ENCODE measurements around the gene APOC4.
"Not testable (repeated sequence)": the region's sequence is repeated elsewhere in the genome, so short reads cannot be mapped to it uniquely, and the experiment has no call there.

APOC4 gene

DNA sequence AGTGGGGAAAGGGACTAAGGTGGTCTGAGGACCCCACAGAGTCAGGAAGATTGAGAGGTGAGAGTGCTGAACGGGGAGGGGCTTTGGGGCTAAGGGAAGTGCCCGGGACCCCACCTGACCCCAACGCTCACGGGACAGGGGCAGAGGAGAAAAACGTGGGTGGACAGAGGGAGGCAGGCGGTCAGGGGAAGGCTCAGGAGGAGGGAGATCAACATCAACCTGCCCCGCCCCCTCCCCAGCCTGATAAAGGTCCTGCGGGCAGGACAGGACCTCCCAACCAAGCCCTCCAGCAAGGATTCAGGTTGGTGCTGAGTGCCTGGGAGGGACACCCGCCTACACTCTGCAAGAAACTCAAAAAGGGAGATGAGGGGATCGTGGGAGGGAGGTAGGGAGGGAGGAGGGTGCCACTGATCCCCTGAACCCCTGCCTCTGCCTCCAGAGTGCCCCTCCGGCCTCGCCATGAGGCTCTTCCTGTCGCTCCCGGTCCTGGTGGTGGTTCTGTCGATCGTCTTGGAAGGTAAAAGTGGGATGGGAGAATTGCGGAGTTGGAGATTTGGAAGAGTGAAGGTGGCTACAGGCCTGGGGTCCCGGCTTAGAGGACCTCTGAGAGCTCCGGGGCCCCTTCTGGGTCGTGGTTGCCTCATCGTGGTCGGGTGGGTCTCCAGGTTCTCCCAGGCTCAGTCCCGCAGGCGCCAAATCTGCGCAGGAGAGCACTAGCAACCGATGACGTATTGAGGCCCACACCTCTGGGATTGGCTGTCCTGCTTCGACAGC lies 27.4 kb upstream of the APOC4 start, which contains the start of gene APOC1:
TSS of gene APOC1 (plus strand) at position 176 of the 774 bp plus-strand sequence. CDS start at position 460, 284 bp downstream.
- H3K27me3 ChIP-seq (ENCODE audit: insufficient read depth, low read depth); H4K20me1 ChIP-seq (ENCODE audit: insufficient read depth); H3K79me2 ChIP-seq (ENCODE audit: insufficient read depth, low read depth); H3K36me3 ChIP-seq (ENCODE audit: insufficient read depth); H3K4me3 ChIP-seq (IDR thresholded peaks at IDR 0.05; ENCODE audit: insufficient read depth, low read depth, low read length): not testable (repeated sequence)
- Histone ChIP-seq H2AFZ (ENCODE audit: low read depth) (peak within 1 kb of the TSS; percentile 64), H3K9ac (peak within 1 kb of the TSS; percentile 67; the same call in 1 of the 2 replicates), H3K27ac (peak within 1 kb of the TSS; percentile 46), H3K4me1 (ENCODE audit: low read depth, poor library complexity, severe bottlenecking) (peaks cover 17% of the 10 kb centered on the region), H3K4me2 (peak within 1 kb of the TSS; percentile 92)

GRCh38 chr19:44924243-44924725 lies 17.8 kb upstream of the APOC4 start:
- Histone ChIP-seq H3K36me3 (ENCODE audit: insufficient read depth) (no peaks in the 10 kb centered on the region), H3K4me1 (ENCODE audit: low read depth, poor library complexity, severe bottlenecking) (no peaks in the 10 kb centered on the region), H3K4me3 (IDR thresholded peaks at IDR 0.05; ENCODE audit: insufficient read depth, low read depth, low read length) (no peak overlapping the region), H3K79me2 (ENCODE audit: insufficient read depth, low read depth) (no peaks in the 10 kb centered on the region), H4K20me1 (ENCODE audit: insufficient read depth) (no peaks in the 10 kb centered on the region), H3K4me2 (no peak overlapping the region), H2AFZ (ENCODE audit: low read depth) (no peak overlapping the region), H3K27me3 (ENCODE audit: insufficient read depth, low read depth) (peaks cover 6% of the 10 kb centered on the region; the same call in 1 of the 2 replicates), H3K27ac (no peak overlapping the region), H3K9ac (no peak overlapping the region)
- TF ChIP-seq, protein P1, sequence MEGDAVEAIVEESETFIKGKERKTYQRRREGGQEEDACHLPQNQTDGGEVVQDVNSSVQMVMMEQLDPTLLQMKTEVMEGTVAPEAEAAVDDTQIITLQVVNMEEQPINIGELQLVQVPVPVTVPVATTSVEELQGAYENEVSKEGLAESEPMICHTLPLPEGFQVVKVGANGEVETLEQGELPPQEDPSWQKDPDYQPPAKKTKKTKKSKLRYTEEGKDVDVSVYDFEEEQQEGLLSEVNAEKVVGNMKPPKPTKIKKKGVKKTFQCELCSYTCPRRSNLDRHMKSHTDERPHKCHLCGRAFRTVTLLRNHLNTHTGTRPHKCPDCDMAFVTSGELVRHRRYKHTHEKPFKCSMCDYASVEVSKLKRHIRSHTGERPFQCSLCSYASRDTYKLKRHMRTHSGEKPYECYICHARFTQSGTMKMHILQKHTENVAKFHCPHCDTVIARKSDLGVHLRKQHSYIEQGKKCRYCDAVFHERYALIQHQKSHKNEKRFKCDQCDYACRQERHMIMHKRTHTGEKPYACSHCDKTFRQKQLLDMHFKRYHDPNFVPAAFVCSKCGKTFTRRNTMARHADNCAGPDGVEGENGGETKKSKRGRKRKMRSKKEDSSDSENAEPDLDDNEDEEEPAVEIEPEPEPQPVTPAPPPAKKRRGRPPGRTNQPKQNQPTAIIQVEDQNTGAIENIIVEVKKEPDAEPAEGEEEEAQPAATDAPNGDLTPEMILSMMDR (conservative IDR thresholded peaks at IDR 0.05; ENCODE audit: low read depth, low read length), result no peak

DNA sequence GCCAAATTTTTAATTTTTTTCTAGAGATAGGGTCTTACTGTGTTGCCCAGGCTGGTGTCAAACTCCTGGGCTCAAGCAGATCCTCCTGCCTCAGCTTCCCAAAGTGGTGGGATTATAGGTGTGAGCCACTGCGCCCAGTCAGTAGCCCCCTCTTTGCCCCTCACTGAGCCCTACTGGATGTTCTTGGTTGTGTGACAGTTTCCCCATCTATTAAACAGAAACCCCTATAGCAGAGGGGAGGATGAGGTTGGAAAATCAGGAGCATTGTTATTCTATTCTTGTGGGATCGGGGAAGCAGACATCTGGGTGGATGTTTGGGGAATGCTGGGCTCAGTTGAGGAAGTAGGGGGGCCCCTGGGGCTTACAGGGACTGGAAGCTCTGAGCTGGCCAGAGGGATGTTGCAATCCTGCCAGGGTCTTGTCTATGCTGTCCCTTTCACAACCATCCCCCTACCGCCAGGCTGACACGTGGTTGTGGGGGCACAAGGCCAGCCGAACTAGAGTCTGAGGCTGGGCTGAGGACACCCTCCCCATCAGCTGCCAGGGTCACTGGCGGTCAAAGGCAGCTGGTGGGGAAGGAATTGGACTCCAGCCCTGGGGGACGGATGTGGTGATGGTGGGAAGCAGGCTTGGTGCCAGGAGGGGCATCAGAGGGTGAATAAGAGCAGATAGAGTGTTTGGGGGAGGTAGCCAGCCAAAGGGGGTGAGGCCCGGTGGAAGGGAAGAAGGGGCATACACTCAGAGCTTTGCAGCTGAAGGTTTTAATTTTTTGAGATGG lies 16.7 kb upstream of the APOC4 start:
- Histone ChIP-seq H3K4me2 (no peak overlapping the region), H3K4me3 (IDR thresholded peaks at IDR 0.05; ENCODE audit: insufficient read depth, low read depth, low read length) (no peak overlapping the region)
- TF ChIP-seq, protein P1 (conservative IDR thresholded peaks at IDR 0.05; ENCODE audit: low read depth, low read length), result no peak

DNA sequence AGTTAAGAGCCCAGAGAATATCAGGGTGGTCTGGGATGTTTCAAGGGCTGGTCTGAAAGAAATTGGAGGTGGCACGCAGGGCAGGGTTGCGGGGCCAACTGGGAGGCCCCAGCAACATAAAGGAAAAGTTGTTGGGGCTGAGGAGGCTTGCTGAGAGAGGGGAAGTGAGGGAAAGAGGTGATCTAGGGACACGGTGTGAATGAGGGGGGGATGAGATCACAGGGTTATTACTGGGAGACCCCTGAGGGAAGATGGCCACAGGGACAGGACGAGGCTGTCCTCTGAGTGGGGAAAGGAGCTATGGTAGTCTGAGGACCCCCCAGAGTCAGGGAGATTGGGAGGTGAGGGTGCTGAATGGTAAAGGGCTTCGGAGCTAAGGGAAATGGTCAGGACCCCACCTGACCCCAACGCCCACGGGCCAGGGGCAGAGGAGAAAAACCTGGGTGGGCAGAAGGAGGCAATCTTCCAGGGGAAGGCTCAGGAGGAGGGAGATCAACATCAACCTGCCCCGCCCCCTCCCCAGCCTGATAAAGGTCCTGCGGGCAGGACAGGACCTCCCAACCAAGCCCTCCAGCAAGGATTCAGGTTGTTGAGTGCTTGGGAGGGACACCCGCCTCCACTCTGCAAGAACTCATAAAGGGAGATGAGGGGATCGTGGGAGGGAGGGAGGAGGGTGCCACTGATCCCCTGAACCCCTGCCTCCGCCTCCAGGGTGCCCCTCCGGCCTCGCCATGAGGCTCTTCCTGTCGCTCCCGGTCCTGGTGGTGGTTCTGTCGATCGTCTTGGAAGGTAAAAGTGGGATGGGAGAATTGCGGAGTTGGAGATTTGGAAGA lies 15.6 kb upstream of the APOC4 start:
- H2AFZ ChIP-seq (ENCODE audit: low read depth), result peak overlapping the region; percentile 45

More for the DNA sequence above, 16.7 kb upstream of the APOC4 start:
- Histone ChIP-seq H3K79me2 (ENCODE audit: insufficient read depth, low read depth) (no peaks in the 10 kb centered on the region), H3K36me3 (ENCODE audit: insufficient read depth) (no peaks in the 10 kb centered on the region), H3K27ac (no peak overlapping the region), H3K27me3 (ENCODE audit: insufficient read depth, low read depth) (peaks cover 6% of the 10 kb centered on the region; the same call in 1 of the 2 replicates), H2AFZ (ENCODE audit: low read depth) (no peak overlapping the region), H3K4me1 (ENCODE audit: low read depth, poor library complexity, severe bottlenecking) (no peaks in the 10 kb centered on the region), H4K20me1 (ENCODE audit: insufficient read depth) (no peaks in the 10 kb centered on the region), H3K9ac (no peak overlapping the region)

DNA sequence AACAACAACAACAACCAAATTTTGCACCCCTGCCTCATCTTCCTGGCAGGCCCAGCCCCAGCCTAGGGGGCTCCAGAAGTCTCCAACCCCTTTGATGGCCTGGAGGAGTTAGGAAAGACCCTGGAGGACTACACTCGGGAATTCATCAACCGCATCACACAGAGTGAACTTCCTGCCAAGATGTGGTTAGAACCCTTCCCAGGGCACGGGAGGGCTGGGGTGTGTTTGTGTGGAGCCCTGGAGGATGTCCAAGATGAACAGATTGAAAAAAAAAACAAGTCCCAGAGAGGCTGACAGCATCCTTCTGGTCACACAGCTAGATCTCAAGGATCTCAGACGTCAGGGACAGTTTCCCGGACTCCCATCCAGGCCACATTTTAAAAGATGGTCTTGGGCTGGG lies 14.3 kb upstream of the APOC4 start:
- no peaks in the 10 kb centered on the region for H3K4me1 ChIP-seq (ENCODE audit: low read depth, poor library complexity, severe bottlenecking)
- H2AFZ ChIP-seq (ENCODE audit: low read depth), result peak overlapping the region; percentile 45; the same call in 1 of the 2 replicates

More for the DNA sequence above, 15.6 kb upstream of the APOC4 start:
- H3K36me3 ChIP-seq (ENCODE audit: insufficient read depth); H3K4me1 ChIP-seq (ENCODE audit: low read depth, poor library complexity, severe bottlenecking); H3K27me3 ChIP-seq (ENCODE audit: insufficient read depth, low read depth); H3K27ac ChIP-seq; H4K20me1 ChIP-seq (ENCODE audit: insufficient read depth); H3K79me2 ChIP-seq (ENCODE audit: insufficient read depth, low read depth); H3K9ac ChIP-seq; H3K4me3 ChIP-seq (IDR thresholded peaks at IDR 0.05; ENCODE audit: insufficient read depth, low read depth, low read length): not testable (repeated sequence)
- peak overlapping the region; percentile 20; the same call in 1 of the 2 replicates for H3K4me2 ChIP-seq

More for the DNA sequence above, 14.3 kb upstream of the APOC4 start:
- Histone ChIP-seq H3K36me3 (ENCODE audit: insufficient read depth) (no peaks in the 10 kb centered on the region), H4K20me1 (ENCODE audit: insufficient read depth) (no peaks in the 10 kb centered on the region), H3K79me2 (ENCODE audit: insufficient read depth, low read depth) (no peaks in the 10 kb centered on the region), H3K9ac (no peak overlapping the region), H3K4me2 (no peak overlapping the region), H3K27me3 (ENCODE audit: insufficient read depth, low read depth) (peaks cover 6% of the 10 kb centered on the region; the same call in 1 of the 2 replicates), H3K4me3 (IDR thresholded peaks at IDR 0.05; ENCODE audit: insufficient read depth, low read depth, low read length) (no peak overlapping the region), H3K27ac (no peak overlapping the region)
- TF ChIP-seq, protein P1 (conservative IDR thresholded peaks at IDR 0.05; ENCODE audit: low read depth, low read length), result no peak
